ENCODE results near the gene MROH2A.
A peak's percentile ranks its signal among the peaks of the same experiment; 100 is the strongest.

DNA sequence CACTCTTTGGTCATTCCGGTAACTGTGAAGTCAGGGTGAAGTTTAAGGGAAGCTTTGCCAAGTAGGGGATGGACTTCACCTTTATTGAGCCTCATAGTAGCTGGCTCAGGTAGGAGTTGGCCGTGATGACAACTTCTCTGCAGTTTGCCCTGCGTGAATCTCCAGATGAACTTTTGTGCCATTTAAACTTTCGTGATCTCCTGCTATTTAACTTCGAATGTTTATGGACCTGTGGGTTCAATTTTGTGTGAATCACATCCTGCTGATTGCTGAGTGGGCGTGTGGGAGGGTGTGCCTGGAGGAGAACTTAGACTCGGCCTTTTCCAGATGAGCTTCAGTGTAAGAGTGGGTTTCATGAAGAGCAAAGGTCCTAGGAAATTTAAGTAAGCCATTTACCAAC lies 13.9 kb upstream of the MROH2A start:
- TF ChIP-seq, protein P1, sequence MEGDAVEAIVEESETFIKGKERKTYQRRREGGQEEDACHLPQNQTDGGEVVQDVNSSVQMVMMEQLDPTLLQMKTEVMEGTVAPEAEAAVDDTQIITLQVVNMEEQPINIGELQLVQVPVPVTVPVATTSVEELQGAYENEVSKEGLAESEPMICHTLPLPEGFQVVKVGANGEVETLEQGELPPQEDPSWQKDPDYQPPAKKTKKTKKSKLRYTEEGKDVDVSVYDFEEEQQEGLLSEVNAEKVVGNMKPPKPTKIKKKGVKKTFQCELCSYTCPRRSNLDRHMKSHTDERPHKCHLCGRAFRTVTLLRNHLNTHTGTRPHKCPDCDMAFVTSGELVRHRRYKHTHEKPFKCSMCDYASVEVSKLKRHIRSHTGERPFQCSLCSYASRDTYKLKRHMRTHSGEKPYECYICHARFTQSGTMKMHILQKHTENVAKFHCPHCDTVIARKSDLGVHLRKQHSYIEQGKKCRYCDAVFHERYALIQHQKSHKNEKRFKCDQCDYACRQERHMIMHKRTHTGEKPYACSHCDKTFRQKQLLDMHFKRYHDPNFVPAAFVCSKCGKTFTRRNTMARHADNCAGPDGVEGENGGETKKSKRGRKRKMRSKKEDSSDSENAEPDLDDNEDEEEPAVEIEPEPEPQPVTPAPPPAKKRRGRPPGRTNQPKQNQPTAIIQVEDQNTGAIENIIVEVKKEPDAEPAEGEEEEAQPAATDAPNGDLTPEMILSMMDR (IDR thresholded peaks at IDR 0.05), result no peak
- TF ChIP-seq POLR2A (IDR thresholded peaks at IDR 0.05), result peak; percentile 20 to 48
